HUES64 (cell line): ENCODE results near the gene PAMR1.

Source experiments
- H3K27ac ChIP-seq: 2 replicates; pipeline ENCODE4 v1.7.0; 2013; ENCODE audit warnings: low read depth, low read length, inconsistent platforms
- H3K27me3 ChIP-seq: 2 replicates; pipeline ENCODE4 v1.6.1; 2013; ENCODE audit warnings: mild to moderate bottlenecking, low read length; ENCODE audit not compliant: insufficient read depth
- H3K36me3 ChIP-seq: 2 replicates; pipeline ENCODE4 v1.6.1; 2013; ENCODE audit warnings: mild to moderate bottlenecking, low read length; ENCODE audit not compliant: insufficient read depth
- H3K4me1 ChIP-seq: 2 replicates; pipeline ENCODE4 v1.6.1; 2013; ENCODE audit warnings: mild to moderate bottlenecking, low read length, moderate library complexity; ENCODE audit not compliant: insufficient read depth
- H3K4me3 ChIP-seq: 2 replicates; pipeline ENCODE4 v1.5.1; 2013; ENCODE audit warnings: mild to moderate bottlenecking, low read length, moderate library complexity
- H3K9ac ChIP-seq: 2 replicates; pipeline ENCODE4 v1.6.1; 2013; ENCODE audit warnings: mild to moderate bottlenecking, low read depth, low read length
- H3K9me3 ChIP-seq: 2 replicates; pipeline ENCODE4 v1.6.1; 2013; ENCODE audit warnings: low read depth, low read length; ENCODE audit not compliant: insufficient read depth
- WGBS: fragments of 150-250, 120-280 bp; methylation state at CpG from one replicate; pipeline ENCODE4 v1.1.7; 2013; ENCODE audit warnings: missing lambda C conversion rate; 5-methylcytosine and 5-hydroxymethylcytosine counted together

The PAMR1 gene

DNA sequence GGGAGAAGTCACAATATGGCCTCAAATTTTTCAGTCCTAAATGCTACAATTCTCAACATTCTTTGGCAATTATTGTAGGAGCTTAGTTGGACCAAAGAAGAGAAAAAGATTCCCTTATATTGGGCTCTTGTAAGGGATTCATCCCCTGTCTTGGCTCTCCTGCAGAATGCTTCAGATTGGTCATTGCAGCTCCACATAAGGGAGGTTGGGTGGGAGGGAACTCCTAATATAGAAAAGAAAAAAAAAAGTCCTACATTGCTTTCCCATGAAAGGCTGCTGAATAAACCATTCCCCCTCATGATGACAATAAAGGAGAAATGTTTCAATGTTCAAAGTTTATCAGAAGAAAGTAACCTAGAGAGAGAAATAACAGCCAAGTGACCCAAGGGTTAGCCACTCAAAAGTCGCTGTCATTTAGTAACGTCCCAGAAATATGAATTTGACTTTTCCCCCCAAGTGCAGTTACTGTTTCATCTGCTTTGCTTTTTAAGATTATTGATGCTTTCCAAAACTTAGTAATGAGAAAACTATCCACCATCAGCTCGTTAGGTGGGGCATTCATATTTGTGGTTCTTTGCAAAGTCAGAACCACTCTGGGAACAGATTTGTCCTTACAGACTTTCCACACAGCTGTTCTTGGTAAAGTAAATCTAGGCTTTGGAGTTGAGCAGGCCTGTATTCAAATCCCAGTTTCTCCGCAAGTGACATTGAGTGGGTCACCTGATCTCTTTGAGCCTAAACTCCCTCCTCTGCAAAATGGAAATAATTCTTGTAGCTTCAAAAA lies 101.1 kb downstream of the PAMR1 start:
- Histone ChIP-seq H3K27ac (no peak overlapping the region), H3K9ac (no peak overlapping the region), H3K4me3 (no peak overlapping the region), H3K4me1 (no peaks in the 10 kb centered on the region), H3K27me3 (peaks cover 44% of the 10 kb centered on the region), H3K9me3 (no peaks in the 10 kb centered on the region), H3K36me3 (no peaks in the 10 kb centered on the region)
- 81% methylated on average over 3 of the region's 4 CpGs for WGBS

DNA sequence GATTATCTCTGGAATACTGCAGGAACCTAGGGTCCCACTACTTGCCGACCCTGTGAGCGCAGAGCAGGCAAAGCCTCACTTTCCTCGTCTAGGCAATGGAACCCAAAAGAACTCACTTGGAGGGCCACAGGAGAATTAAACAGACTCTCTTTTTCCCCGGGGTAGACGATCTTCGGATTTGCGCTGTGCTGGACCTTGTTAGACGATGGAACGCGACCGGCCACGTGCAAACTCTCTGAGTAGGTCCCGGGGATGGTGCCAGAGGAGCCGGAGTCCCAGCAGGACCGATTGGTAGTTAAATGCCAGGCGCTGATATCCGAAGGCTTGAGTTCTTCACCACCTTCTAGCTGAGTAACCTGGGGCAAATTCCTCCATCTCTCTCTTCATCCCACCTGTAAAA lies 105.0 kb downstream of the PAMR1 start:
- Histone ChIP-seq H3K9ac (peak overlapping the region; percentile 46; the same call in 1 of the 2 replicates), H3K36me3 (no peaks in the 10 kb centered on the region), H3K4me1 (peaks cover 5% of the 10 kb centered on the region), H3K27ac (no peak overlapping the region), H3K27me3 (peaks cover 84% of the 10 kb centered on the region), H3K9me3 (no peaks in the 10 kb centered on the region), H3K4me3 (peak overlapping the region; percentile 72)
- WGBS, result 6% methylated on average over 17 of the region's 17 CpGs

DNA sequence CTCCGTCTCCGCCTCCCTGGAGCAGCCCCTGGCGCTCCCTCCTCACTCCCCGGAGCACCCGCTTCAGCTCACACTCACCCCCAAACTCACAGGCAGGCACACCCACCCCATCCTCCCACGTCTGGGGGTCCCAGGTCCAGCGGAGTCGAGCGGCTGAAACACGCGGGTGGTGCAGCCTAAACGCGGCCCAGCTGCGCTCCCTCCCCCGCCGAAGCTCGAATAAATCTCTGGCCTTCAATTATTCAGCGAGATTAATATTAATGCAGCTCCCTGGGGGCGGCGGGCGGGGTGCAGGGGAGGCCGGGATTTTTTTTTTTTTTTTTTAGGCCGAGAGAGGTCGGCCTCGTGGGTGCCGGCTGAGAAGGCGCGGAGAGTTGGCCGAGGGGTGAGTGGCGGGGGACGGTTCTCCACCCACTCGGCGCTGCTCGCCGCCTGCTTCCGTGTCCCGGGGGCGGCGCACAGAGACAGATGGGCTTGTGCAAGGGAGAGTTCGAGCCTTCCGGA lies 105.5 kb downstream of the PAMR1 start:
- Histone ChIP-seq H3K4me3 (peak overlapping the region; percentile 72), H3K9ac (peak overlapping the region; percentile 46), H3K27me3 (peaks cover 89% of the 10 kb centered on the region), H3K27ac (no peak overlapping the region), H3K4me1 (peaks cover 5% of the 10 kb centered on the region), H3K36me3 (no peaks in the 10 kb centered on the region), H3K9me3 (no peaks in the 10 kb centered on the region)
- WGBS, result under 1% methylated on average over 41 of the region's 41 CpGs

DNA sequence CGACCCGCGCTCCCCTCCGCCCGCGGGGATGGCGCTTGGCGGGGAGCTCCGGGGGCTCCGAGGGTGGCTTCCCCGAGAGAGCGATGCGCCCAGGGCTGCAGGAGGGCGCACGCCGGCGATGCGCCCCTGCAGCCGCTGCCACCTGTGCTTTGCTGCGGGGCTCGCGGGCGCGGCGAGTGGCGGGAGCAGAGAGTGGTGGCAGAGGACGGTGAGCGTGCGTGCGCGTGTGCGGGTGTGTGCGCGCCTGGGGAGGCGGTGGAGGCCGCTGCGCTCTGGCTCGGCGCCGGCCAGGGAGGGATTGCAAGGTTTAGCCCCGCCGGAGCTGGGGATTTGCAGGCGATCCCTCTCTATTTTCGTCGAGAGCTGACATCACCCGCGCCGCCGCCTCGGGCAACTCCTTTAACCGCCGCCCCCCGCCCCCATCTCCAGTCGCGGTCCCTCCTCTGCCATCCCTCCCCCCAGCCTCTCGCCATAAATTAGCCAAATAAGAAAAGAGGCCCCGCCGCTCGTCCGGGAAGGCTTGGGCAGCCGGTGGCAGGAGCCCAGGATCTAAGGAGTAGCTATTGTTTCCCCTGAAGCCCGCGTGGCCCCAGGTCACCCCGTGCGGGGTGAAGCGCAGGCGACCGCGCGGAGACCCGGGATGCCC lies 106.1 kb downstream of the PAMR1 start, which contains the start of gene SLC1A2:
Gene SLC1A2, minus strand, starts transcription at position 375 of the 646 bp plus-strand sequence. CDS start 592 bp downstream, outside the sequence.
- WGBS, result under 1% methylated on average over 71 of the region's 71 CpGs
- H3K9me3 ChIP-seq, result no peaks in the 10 kb centered on the region
- peaks cover 95% of the 10 kb centered on the region for H3K27me3 ChIP-seq
- peaks cover 5% of the 10 kb centered on the region for H3K4me1 ChIP-seq
- no peak within 1 kb of the TSS for H3K27ac ChIP-seq
- H3K4me3 ChIP-seq, result peak within 1 kb of the TSS; percentile 72
- H3K9ac ChIP-seq, result peak within 1 kb of the TSS; percentile 46
- H3K36me3 ChIP-seq, result no peaks in the 10 kb centered on the region

DNA sequence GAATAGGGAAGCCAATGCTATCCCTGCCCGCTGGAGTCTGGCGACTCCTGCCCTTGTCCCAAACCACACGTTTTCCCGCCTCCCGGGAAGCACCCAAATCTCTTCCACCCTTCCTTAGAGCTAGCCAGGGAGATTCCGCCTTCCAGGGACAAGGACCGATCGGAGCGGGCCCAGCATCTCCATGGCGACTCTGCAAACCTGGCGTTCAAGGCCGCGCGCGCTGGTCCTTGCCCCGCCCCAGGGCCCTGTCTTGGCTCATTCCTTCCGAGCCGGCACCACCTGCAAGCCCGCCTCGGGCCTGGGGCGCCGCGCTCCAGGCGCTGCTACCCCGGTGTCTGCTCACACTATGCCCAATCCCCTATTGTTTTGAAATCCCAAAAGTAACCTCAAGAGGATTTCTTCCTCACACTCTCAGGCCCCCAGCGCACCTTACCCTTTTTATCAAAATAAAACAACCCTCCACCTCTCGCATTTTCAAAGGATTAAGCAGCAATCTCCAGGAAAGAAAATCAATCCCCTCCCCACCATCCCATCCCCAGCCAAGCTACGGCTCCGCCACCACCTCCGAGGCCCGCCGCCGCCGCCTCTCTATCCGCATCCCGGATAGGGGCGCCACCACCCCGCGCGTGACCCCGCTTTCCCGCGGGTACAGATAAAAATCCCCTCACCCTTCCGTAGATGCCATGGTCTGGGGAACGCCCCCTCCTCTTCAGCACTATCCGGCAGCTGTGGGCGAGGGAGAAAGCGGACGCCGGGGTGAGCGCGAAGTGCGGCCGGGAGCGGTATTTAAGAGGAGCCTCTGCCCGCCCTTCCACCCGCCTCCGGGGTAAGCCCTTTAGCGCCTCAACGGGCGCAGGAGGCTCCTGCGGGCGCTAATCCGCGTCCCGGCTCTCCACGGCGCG lies 106.9 kb downstream of the PAMR1 start:
- Histone ChIP-seq H3K4me3 (peak overlapping the region; percentile 72), H3K4me1 (peaks cover 5% of the 10 kb centered on the region), H3K36me3 (no peaks in the 10 kb centered on the region), H3K9ac (peak overlapping the region; percentile 29; the same call in 1 of the 2 replicates), H3K27me3 (peaks cover 93% of the 10 kb centered on the region), H3K27ac (no peak overlapping the region), H3K9me3 (no peaks in the 10 kb centered on the region)
- WGBS, result under 1% methylated on average over 69 of the region's 69 CpGs

DNA sequence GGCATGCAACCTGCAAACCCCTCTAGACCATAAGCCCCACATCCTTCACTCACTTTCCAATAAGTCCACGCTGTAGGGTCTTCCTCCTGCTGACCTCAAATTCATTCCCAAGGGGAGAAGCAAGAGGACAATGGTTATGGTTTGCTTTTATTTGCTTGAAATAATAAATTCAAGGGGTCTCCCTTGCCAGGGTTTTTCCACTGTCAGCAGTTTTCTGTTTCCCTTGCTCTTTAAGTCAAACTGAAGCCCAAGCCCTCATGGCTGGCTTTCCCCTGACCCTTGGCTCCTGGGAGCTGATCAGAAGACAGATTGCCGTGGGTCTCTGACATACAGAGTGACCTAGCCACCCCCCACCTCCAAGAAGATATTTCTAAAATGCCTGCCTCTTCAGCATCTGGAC lies 109.9 kb downstream of the PAMR1 start:
- no peaks in the 10 kb centered on the region for H3K9me3 ChIP-seq
- H3K27ac ChIP-seq, result no peak overlapping the region
- peaks cover 5% of the 10 kb centered on the region for H3K4me1 ChIP-seq
- H3K9ac ChIP-seq, result no peak overlapping the region
- H3K27me3 ChIP-seq, result peaks cover 63% of the 10 kb centered on the region
- WGBS, result 81% methylated on average over 2 of the region's 2 CpGs
- no peaks in the 10 kb centered on the region for H3K36me3 ChIP-seq
- H3K4me3 ChIP-seq, result no peak overlapping the region

DNA sequence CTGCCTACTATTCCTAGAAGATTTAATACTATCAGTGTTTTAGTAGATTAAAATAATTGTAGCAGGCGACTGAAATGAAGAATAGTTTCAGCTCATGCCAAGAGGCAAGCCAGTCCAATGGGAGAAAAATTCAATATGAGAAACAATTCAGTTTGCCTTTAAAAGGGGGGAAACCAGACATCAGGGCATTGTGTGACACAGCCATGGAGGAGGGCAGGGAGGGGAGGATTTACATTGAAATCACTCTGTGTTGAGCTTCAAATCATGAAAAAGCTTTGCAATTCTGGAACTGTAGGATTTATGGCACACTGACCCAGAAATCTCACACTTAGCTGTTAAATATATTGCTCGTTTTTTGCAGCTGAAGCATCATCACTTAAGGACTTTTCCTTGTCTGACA lies 110.6 kb downstream of the PAMR1 start:
- 79% methylated on average over 2 of the region's 2 CpGs for WGBS
- H3K36me3 ChIP-seq, result no peaks in the 10 kb centered on the region
- no peak overlapping the region for H3K4me3 ChIP-seq
- no peaks in the 10 kb centered on the region for H3K9me3 ChIP-seq
- H3K9ac ChIP-seq, result no peak overlapping the region
- H3K4me1 ChIP-seq, result peaks cover 5% of the 10 kb centered on the region
- no peak overlapping the region for H3K27ac ChIP-seq
- H3K27me3 ChIP-seq, result peaks cover 56% of the 10 kb centered on the region

DNA sequence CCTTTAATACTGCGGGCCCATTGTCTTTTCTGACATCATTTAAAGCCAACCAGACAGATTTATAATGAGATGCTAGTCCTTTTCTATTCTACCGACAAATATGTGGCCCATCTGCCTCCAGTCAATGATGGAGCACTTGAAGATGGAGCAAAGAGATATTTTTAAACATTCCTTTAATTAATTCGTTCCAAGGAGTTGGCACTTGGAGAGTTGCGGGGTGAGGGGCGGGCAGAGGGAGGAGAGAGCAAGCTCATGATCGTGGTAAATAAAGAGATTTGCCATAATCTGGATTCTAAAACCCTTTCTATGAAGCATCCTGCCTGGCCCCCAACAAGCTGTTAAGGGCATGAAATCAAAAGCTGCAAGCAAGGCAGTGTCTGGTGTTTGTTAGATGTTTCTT lies 111.1 kb downstream of the PAMR1 start:
- peaks cover 51% of the 10 kb centered on the region for H3K27me3 ChIP-seq

DNA sequence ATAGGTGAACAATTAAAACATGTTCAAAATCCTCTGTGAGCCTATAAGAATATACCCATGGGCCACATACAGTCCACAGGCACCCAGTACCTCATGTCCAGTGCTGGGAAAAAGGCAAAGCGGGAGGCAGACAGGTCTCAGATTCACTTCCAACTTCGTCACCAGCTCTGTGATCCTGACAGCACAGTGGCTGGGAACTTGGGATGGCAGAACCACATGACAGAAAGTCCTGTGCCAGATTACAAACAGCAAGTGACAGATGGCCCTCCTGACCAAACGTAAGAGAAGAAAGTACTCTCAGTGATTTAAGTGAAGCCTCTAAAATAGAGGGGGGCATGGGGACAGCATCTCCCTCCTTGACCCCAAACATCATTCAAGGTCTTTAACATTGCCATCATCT lies 111.8 kb downstream of the PAMR1 start:
- Histone ChIP-seq H3K36me3 (no peaks in the 10 kb centered on the region), H3K4me1 (peaks cover 5% of the 10 kb centered on the region), H3K9me3 (no peaks in the 10 kb centered on the region), H3K9ac (no peak overlapping the region), H3K27me3 (peaks cover 44% of the 10 kb centered on the region), H3K4me3 (no peak overlapping the region), H3K27ac (no peak overlapping the region)
- WGBS, result 98% methylated on average over 3 of the region's 3 CpGs

More for the DNA sequence above, 111.1 kb downstream of the PAMR1 start:
- Histone ChIP-seq H3K4me3 (no peak overlapping the region), H3K9me3 (no peaks in the 10 kb centered on the region), H3K4me1 (peaks cover 5% of the 10 kb centered on the region), H3K36me3 (no peaks in the 10 kb centered on the region), H3K9ac (no peak overlapping the region), H3K27ac (no peak overlapping the region)
- 90% methylated on average over 6 of the region's 6 CpGs for WGBS

DNA sequence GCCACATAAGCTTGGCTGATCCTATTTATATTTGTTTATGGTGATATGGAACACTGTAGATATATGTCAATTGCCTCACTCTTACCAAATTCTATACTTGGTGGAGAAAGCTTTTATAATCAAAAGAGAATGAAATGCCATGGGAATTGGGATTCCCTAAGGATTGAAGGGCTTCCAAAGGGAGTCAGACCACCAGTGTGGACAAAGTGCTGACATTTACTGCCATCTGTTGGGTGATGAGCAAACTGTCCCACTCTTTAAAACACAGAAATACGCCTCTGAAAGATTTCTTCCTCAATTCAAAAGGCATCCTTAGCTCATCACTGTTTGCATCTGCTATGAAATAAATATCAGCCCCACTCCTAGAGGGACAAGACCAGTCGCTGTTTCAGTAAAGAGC lies 113.1 kb downstream of the PAMR1 start:
- no peak overlapping the region for H3K27ac ChIP-seq
- H3K4me3 ChIP-seq, result no peak overlapping the region
- no peaks in the 10 kb centered on the region for H3K9me3 ChIP-seq
- 69% methylated on average over 2 of the region's 2 CpGs for WGBS
- no peak overlapping the region for H3K9ac ChIP-seq
- no peaks in the 10 kb centered on the region for H3K4me1 ChIP-seq
- H3K27me3 ChIP-seq, result peaks cover 31% of the 10 kb centered on the region
- H3K36me3 ChIP-seq, result no peaks in the 10 kb centered on the region
